K562 (cell line): ENCODE data around the gene DYNLT5. TPM values are rescaled to one million over a fixed set of nuclear protein-coding genes. Genes with fewer than 3 reads are reported as not detected.

ENCODE experiments used
- EWSR1 ChIP-seq: fragments of 450-650 bp; IDR thresholded peaks from 2 replicates; pipeline ENCODE4 v1.6.1; 2018; ENCODE audit warnings: borderline replicate concordance, mild to moderate bottlenecking, low read depth, moderate library complexity; ENCODE audit not compliant: partially characterized antibody
- MCM7 ChIP-seq, 2 experiments: fragments of 450-650 bp; IDR thresholded peaks; 2 replicates each; pipeline ENCODE4 v1.6.1; 2016 to 2018
- MYBL2 ChIP-seq, 2 experiments: fragments of 450-650 bp in 1 of 2; sonication (generic) in 1 of 2; formaldehyde crosslinking in 1 of 2; IDR thresholded peaks; 2 replicates each; pipeline versions ENCODE4 v1.6.1 to v1.8.1; 2017 to 2022; ENCODE audit warnings: borderline replicate concordance in 1 of 2, inconsistent platforms in 1 of 2, low read depth in 1 of 2, mild to moderate bottlenecking in 1 of 2, missing genetic modification reagents in 1 of 2, moderate library complexity in 1 of 2
- NCOR1 ChIP-seq: fragments of 450-650 bp; IDR thresholded peaks from 2 replicates; pipeline ENCODE4 v1.6.1; 2016; ENCODE audit warnings: mild to moderate bottlenecking, moderate library complexity
- RAD51 ChIP-seq: fragments of 450-650 bp; IDR thresholded peaks from 2 replicates; pipeline ENCODE4 v1.7.1; 2016; ENCODE audit warnings: low read depth, mild to moderate bottlenecking, borderline replicate concordance
- SMAD2 ChIP-seq: fragments of 150-350 bp; IDR thresholded peaks from 2 replicates; pipeline ENCODE4 v1.6.1; 2014; ENCODE audit warnings: low read depth, mild to moderate bottlenecking, low read length
- STAT5B ChIP-seq: fragments of 250-450 bp; sonication (Bioruptor Pico); IDR thresholded peaks from 2 replicates; pipeline ENCODE4 v1.8.0; 2021; ENCODE audit warnings: mild to moderate bottlenecking, inconsistent platforms
- ZBTB7A ChIP-seq: IDR thresholded peaks from 2 replicates; pipeline ENCODE4 v1.6.1; 2011; ENCODE audit warnings: low read depth, mild to moderate bottlenecking, low read length, moderate library complexity, borderline replicate concordance; ENCODE audit not compliant: control insufficient read depth
- ZBTB9 ChIP-seq: fragments of 450-650 bp; formaldehyde crosslinking; IDR thresholded peaks from 2 replicates; pipeline ENCODE4 v1.4.0; 2020; ENCODE audit warnings: mild to moderate bottlenecking, moderate library complexity
- ZNF277 ChIP-seq: fragments of 250-450 bp; sonication (Bioruptor Pico); IDR thresholded peaks from 2 replicates; pipeline ENCODE4 v1.8.0; 2022; ENCODE audit warnings: inconsistent platforms, mild to moderate bottlenecking, moderate library complexity, borderline replicate concordance
- ZSCAN29 ChIP-seq: fragments of 450-650 bp; IDR thresholded peaks from 2 replicates; pipeline ENCODE4 v1.6.1; 2017
- polyA plus RNA-seq, 8 experiments: library from polyadenylated mRNA; depleted of rRNA in 4 of 8; stranded (reverse) in 5 of 8; unstranded in 3 of 8; fragments of >200 nt; fragmentation: Nextera tagmentation in 2 of 8; fragmentation: Illumina TruSeq in 1 of 8; extraction: Ambion mirVana in 2 of 8; extraction: Trizol in 1 of 8; gene quantifications; 2 replicates each; pipeline versions ENCODE4 v1.2.1 to v1.2.3, GENCODE V29; 2011 to 2014; ENCODE audit warnings: inconsistent platforms in 1 of 8, missing spikeins in 1 of 8
- total RNA-seq, 7 experiments: library from RNA; depleted of rRNA in 6 of 7; stranded (reverse); fragments of >200 nt in 6 of 7; fragmentation: Illumina TruSeq in 2 of 7; extraction: Trizol in 2 of 7; gene quantifications; 2 replicates each; pipeline versions ENCODE4 v1.2.1 to v1.2.3, GENCODE V29; 2011 to 2021; ENCODE audit warnings: low replicate concordance in 1 of 7
- TF ChIP-seq, protein P1 (sequence below): fragments of 200-600 bp; sonication (generic); IDR thresholded peaks from one replicate; pipeline ENCODE4 v1.6.1; 2012; ENCODE audit warnings: mild to moderate bottlenecking, low read depth, low read length, inconsistent platforms
- TF ChIP-seq, protein P2 (sequence below): fragments of 450-650 bp; formaldehyde crosslinking; IDR thresholded peaks from 2 replicates; pipeline ENCODE4 v1.4.0; 2022; ENCODE audit warnings: missing genetic modification characterization

DYNLT5 gene
- total and polyA plus RNA-seq, 9 of the 15 experiments (the other 6 are each of a cell fraction or from before 2014, with no cell fraction given), result not detected

GRCh38 chr1:66758241-66758755, 6.0 kb downstream of the DYNLT5 start (continued):
- no peak for TF ChIP-seq MYBL2 (IDR thresholded peaks at IDR 0.05; ENCODE audit: low read depth)
- no peak for TF ChIP-seq MYBL2 (CRISPR knock-in tag; IDR thresholded peaks at IDR 0.05; ENCODE audit: borderline replicate concordance)
- TF ChIP-seq, protein P1, sequence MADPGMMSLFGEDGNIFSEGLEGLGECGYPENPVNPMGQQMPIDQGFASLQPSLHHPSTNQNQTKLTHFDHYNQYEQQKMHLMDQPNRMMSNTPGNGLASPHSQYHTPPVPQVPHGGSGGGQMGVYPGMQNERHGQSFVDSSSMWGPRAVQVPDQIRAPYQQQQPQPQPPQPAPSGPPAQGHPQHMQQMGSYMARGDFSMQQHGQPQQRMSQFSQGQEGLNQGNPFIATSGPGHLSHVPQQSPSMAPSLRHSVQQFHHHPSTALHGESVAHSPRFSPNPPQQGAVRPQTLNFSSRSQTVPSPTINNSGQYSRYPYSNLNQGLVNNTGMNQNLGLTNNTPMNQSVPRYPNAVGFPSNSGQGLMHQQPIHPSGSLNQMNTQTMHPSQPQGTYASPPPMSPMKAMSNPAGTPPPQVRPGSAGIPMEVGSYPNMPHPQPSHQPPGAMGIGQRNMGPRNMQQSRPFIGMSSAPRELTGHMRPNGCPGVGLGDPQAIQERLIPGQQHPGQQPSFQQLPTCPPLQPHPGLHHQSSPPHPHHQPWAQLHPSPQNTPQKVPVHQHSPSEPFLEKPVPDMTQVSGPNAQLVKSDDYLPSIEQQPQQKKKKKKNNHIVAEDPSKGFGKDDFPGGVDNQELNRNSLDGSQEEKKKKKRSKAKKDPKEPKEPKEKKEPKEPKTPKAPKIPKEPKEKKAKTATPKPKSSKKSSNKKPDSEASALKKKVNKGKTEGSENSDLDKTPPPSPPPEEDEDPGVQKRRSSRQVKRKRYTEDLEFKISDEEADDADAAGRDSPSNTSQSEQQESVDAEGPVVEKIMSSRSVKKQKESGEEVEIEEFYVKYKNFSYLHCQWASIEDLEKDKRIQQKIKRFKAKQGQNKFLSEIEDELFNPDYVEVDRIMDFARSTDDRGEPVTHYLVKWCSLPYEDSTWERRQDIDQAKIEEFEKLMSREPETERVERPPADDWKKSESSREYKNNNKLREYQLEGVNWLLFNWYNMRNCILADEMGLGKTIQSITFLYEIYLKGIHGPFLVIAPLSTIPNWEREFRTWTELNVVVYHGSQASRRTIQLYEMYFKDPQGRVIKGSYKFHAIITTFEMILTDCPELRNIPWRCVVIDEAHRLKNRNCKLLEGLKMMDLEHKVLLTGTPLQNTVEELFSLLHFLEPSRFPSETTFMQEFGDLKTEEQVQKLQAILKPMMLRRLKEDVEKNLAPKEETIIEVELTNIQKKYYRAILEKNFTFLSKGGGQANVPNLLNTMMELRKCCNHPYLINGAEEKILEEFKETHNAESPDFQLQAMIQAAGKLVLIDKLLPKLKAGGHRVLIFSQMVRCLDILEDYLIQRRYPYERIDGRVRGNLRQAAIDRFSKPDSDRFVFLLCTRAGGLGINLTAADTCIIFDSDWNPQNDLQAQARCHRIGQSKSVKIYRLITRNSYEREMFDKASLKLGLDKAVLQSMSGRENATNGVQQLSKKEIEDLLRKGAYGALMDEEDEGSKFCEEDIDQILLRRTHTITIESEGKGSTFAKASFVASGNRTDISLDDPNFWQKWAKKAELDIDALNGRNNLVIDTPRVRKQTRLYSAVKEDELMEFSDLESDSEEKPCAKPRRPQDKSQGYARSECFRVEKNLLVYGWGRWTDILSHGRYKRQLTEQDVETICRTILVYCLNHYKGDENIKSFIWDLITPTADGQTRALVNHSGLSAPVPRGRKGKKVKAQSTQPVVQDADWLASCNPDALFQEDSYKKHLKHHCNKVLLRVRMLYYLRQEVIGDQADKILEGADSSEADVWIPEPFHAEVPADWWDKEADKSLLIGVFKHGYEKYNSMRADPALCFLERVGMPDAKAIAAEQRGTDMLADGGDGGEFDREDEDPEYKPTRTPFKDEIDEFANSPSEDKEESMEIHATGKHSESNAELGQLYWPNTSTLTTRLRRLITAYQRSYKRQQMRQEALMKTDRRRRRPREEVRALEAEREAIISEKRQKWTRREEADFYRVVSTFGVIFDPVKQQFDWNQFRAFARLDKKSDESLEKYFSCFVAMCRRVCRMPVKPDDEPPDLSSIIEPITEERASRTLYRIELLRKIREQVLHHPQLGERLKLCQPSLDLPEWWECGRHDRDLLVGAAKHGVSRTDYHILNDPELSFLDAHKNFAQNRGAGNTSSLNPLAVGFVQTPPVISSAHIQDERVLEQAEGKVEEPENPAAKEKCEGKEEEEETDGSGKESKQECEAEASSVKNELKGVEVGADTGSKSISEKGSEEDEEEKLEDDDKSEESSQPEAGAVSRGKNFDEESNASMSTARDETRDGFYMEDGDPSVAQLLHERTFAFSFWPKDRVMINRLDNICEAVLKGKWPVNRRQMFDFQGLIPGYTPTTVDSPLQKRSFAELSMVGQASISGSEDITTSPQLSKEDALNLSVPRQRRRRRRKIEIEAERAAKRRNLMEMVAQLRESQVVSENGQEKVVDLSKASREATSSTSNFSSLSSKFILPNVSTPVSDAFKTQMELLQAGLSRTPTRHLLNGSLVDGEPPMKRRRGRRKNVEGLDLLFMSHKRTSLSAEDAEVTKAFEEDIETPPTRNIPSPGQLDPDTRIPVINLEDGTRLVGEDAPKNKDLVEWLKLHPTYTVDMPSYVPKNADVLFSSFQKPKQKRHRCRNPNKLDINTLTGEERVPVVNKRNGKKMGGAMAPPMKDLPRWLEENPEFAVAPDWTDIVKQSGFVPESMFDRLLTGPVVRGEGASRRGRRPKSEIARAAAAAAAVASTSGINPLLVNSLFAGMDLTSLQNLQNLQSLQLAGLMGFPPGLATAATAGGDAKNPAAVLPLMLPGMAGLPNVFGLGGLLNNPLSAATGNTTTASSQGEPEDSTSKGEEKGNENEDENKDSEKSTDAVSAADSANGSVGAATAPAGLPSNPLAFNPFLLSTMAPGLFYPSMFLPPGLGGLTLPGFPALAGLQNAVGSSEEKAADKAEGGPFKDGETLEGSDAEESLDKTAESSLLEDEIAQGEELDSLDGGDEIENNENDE, result no peak
- no peak for TF ChIP-seq MCM7 (IDR thresholded peaks at IDR 0.05)
- peak; percentile 94 for TF ChIP-seq NCOR1
- TF ChIP-seq ZNF277 (CRISPR knock-in tag), result no peak
- no peak for TF ChIP-seq EWSR1
- 0 out of 2 replicates have a peak, but pooled peaks have one; percentile 45 for TF ChIP-seq ZBTB9 (CRISPR knock-in tag)
- no peak for TF ChIP-seq SMAD2
- TF ChIP-seq STAT5B (CRISPR knock-in tag), result no peak
- TF ChIP-seq, protein P2, sequence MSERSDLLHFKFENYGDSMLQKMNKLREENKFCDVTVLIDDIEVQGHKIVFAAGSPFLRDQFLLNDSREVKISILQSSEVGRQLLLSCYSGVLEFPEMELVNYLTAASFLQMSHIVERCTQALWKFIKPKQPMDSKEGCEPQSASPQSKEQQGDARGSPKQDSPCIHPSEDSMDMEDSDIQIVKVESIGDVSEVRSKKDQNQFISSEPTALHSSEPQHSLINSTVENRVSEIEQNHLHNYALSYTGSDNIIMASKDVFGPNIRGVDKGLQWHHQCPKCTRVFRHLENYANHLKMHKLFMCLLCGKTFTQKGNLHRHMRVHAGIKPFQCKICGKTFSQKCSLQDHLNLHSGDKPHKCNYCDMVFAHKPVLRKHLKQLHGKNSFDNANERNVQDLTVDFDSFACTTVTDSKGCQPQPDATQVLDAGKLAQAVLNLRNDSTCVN (CRISPR knock-in tag), result no peak
- TF ChIP-seq ZBTB7A, result no peak
- TF ChIP-seq ZSCAN29, result no peak
- peak; percentile 90 for TF ChIP-seq RAD51
